ENCODE results near the gene SLC38A9. TPM values are rescaled to one million over a fixed set of nuclear protein-coding genes. Genes with fewer than 3 reads are reported as not detected.

The SLC38A9 gene, protein sequence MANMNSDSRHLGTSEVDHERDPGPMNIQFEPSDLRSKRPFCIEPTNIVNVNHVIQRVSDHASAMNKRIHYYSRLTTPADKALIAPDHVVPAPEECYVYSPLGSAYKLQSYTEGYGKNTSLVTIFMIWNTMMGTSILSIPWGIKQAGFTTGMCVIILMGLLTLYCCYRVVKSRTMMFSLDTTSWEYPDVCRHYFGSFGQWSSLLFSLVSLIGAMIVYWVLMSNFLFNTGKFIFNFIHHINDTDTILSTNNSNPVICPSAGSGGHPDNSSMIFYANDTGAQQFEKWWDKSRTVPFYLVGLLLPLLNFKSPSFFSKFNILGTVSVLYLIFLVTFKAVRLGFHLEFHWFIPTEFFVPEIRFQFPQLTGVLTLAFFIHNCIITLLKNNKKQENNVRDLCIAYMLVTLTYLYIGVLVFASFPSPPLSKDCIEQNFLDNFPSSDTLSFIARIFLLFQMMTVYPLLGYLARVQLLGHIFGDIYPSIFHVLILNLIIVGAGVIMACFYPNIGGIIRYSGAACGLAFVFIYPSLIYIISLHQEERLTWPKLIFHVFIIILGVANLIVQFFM
- 12.7 and 15.6 TPM in 2 replicates for total RNA-seq

DNA sequence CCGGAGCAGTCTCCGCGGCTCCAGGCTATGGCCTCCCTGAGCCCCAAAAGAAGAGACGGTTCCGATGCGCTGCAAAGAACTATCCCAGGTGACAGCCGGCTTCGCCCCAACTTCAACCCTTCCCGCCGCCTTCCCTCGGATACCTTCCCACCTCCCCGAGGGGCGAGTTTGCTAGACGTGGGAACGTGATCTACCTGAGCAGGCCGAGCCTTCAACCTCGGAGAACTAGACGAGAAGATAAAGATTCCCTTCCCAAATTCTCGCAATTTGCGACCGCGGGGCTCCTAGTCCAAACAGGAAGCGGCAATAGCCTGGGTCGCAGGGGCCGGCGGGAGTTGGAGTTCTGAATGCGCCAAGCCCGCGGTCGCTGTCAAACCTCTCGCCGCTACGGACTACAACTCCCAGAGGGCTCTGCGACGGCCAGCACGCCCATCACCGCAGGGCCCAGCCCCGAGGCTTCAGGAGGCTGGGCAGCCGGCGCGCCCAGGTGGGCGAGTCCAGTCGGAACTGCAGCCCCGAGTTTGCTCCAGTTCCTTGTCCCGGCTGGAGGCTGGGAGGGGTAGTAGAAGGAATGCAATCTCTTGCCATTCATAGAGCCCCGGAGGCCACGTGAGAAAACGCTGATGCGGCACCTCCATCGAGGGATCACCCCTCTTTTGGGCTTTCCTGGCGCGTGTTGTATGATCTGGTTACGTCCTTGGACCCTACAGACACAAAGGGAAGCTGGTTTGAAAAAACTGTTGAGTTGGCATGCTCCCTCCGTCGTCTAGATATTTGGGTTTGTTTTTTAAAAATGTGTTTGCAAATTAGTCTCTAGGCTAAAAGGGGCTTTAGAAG, at the start of gene SLC38A9:
TSS of gene SLC38A9 (minus strand) at position 302 of the 837 bp plus-strand sequence. CDS start 14,366 bp downstream, outside the sequence.

DNA sequence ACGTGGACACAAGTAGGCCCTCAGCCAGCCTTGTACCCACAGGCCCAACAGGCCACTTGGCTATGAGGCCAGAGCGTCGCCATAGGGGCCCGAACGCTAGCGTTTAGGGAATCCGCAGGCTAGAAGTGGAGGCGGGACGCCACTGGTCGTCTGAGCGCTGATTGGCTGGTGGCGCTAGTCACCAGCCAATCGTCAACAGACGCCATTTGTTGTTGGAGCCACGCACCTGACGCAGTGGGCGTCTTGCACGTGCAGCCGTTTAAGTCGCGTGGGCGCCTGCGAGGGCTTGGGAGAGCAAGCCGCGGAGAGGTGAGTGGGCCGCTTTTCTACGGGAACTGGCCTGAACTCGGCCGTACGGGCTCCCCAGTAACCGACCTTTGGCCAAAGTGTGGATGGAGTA, 25.7 kb upstream of the SLC38A9 start, which contains the start of gene DDX4:
TSS of gene DDX4 (plus strand) at position 269 of the 400 bp plus-strand sequence. CDS start 903 bp downstream, outside the sequence.

Other genes starting within 250 kb of the SLC38A9 start
- 53.6 and 68.2 TPM in 2 replicates for gene PLPP1, start 177.4 kb downstream of the SLC38A9 start, total RNA-seq
- not detected in 2 replicates for gene DDX4, start 25.7 kb upstream of the SLC38A9 start, total RNA-seq
- gene IL31RA, start 139.0 kb upstream of the SLC38A9 start, total RNA-seq, result 1.1 and 2.3 TPM in 2 replicates